H54 (cell line): ENCODE measurements around the gene MIGA2.

Experiments
- DNase-seq: peaks from one replicate; pipeline ENCODE4 v3.0.0; 2011; ENCODE audit warnings: low spot score, mixed read lengths; ENCODE audit not compliant: insufficient read length
- FAIRE-seq: peaks from 3 replicates; lab custom pipeline; 2011; peaks lifted over from hg19 to GRCh38; lab: Jason Lieb, UNC
- POLR2A ChIP-seq: IDR thresholded peaks from 2 replicates; pipeline ENCODE4 v1.6.1; 2011; ENCODE audit warnings: low read depth, mild to moderate bottlenecking, low read length

Gene MIGA2

DNA sequence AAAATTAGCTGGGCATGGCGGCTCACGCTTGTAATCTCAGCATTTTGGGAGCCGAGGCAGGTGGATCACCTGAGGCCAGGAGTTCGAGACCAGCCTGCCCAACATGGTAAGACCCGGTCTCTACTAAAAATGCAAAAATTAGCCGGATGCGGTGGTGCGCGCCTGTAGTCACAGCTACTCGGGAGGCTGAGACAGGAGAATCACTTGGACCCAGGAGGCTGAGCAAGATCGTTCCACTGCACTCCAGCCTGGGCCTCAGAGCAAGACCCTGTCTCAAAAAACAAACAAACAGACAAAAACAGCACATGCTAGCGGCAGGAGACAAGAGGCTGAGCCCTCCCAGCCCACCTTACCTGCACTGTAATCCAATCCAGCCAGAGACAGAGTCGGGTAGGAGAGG lies 43.4 kb downstream of the MIGA2 start:
- DNase-seq (no peak), FAIRE-seq (no peak)
- TF ChIP-seq POLR2A, result no peak

DNA sequence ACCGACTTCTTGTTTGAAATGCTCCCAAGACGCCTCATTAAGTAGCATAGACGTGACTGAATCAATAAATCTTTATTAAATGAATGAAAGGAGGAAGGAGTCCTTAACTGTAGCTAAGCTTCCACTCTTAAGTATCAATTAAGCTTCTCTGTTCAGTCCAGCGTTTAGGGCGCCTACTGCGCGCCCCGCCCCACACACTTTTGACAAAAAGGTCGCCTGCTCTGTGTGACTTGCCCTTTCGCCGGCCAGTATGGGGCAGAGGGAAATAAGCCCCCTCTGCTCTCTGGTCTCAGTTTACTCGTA lies 43.8 kb downstream of the MIGA2 start:
- DNase-seq (no peak), FAIRE-seq (no peak)
- TF ChIP-seq POLR2A, result no peak

DNA sequence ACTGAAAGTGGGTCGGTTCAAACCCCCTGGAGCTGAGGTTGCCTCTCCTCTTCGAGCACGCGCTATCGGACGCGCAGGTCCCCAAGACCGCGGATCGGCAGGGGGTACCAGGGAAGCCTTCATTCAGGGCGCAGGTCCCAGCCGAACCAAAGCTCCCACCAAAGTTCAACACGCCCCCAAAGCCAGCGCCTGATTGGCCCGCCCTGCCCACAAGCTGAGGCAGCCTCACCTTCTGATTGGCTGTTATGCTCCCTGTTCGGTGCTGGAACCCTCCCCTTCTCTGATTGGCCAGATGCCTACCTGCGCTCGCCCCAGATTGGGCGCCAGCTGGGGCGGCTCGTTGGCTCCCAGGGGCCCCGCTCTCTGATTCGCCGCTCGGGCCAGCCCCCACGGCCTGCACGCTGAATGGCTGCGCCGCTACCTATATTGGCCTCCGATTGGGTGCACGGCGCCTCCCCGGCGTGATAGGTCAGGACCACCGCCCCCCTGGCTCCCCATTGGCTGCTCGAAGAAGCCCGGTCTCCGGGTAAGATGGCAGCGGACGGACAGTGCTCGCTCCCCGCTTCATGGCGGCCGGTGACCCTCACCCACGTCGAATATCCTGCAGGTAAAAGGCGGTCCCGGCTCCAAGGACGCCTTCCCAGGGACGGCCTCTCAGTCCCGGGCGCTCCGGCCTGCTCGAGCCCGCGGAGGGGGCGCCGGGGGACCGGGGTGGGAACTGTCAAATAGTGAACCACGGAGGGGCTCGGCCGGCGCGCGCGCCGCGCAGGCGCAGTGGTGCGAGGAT lies 44.4 kb downstream of the MIGA2 start, which contains the start of gene DOLPP1:
Gene DOLPP1 (plus strand): TSS at position 511 of the 787 bp plus-strand sequence. CDS start 21 bp downstream, at position 532.
- FAIRE-seq, result peak; percentile 38
- TF ChIP-seq POLR2A, result peak; percentile 82
- DNase-seq, result peak; percentile 100

DNA sequence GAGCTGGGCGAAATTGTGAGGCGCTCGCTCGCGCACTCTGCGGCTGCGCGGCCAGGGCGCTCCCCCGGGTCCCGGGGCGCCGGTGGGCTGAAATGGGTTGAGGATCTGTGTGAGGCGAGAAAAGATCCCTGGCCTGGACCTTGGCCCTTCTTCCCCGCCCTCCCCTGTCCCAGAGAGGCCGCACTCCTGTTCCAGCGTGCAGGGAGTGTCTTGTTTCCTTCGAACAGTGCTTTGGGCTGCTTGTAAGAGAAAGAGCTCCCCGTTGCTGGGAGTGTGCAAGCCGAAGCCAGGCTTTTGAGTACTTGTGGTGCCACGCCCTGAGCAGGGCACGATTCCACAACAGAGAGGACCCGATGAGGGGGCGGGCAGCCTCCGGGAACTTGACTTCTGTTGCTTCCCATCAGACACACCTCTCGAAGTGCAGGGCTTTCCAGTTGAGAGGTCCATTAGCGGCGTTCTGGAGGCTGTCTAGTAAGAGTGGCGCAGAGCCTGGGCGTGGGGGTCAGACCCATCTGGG lies 45.0 kb downstream of the MIGA2 start:
- DNase-seq (peak; percentile 97), FAIRE-seq (no peak)
- no peak for TF ChIP-seq POLR2A

DNA sequence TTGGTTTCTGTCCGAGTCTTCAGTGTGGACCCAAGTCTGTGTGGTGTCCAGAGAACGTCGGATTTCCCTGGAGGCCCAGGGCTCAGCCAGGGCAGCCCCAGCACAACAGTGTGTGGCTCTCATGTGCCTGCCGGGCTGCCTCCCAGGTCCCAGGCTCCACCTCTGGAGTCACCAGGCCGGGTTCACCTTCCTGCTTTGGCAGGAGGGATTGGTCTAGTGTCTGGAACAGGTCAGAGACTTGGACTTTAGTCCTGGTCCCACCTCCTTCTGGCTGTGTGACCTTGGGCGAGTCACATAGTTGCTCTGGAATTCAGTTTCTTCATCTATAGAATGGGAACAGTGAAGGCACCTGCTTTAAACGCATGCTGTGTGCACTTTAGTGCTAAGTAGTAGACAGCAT lies 47.7 kb downstream of the MIGA2 start:
- FAIRE-seq, result no peak
- no peak for DNase-seq
- no peak for TF ChIP-seq POLR2A

DNA sequence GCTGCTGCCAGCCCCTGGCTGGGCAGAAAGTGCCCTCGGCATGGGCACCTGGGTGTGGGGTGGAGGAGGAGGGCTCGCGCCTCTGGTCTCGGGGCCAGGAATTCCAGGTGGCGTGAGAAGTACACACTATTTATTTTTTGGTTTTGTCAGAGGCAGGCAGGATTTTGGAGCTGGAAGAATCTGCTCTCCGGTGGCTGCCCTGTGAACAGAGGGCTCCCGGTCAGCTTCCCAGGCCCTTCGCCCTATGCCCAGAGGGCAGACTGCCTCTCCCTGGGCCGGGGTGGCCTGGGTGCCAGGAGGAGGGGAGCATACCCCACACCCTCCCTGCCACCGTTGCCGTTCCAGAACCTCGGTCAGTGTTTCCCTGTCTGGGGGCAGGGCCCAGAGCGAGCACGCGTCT lies 52.8 kb downstream of the MIGA2 start:
- DNase-seq (no peak), FAIRE-seq (no peak)
- TF ChIP-seq POLR2A, result no peak

DNA sequence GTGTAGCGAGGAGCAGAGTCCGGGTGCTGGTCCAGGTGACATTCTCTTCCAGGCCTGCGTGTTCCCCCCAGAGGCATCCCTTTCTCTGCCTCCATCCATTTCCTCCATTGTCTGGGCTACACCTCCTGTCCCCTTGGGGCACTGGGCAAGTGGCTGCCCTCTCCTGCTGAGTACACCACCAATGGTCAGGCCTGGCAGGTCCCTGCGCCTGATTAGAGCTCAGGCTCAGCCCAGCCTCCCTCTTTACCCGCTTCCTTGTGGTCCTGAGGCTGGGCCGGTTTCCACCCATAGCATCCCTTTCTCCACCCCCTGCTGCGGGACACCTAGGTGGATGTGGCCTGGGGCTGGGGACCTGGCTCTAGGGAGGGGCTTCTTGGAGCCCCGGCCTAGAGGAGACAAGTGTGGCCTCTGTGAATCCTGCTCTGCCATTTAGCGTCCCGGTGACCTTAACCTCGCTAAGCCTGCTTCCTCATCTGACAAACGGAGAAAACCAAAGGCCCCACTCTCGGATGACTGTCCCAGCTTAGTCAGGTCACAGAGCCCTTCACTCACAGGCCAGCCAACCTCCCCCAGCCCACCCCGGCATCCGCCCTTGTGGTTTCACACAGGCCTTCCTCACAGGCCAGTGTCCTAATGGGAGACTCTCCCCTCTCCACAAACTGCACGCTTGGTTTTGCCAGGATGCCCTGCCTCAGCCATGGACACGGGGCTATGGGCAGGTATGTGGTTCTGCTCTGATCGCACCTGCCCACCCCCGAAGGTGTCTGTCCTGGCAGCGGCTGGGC lies 57.4 kb downstream of the MIGA2 start:
- no peak for FAIRE-seq
- TF ChIP-seq POLR2A, result no peak

DNA sequence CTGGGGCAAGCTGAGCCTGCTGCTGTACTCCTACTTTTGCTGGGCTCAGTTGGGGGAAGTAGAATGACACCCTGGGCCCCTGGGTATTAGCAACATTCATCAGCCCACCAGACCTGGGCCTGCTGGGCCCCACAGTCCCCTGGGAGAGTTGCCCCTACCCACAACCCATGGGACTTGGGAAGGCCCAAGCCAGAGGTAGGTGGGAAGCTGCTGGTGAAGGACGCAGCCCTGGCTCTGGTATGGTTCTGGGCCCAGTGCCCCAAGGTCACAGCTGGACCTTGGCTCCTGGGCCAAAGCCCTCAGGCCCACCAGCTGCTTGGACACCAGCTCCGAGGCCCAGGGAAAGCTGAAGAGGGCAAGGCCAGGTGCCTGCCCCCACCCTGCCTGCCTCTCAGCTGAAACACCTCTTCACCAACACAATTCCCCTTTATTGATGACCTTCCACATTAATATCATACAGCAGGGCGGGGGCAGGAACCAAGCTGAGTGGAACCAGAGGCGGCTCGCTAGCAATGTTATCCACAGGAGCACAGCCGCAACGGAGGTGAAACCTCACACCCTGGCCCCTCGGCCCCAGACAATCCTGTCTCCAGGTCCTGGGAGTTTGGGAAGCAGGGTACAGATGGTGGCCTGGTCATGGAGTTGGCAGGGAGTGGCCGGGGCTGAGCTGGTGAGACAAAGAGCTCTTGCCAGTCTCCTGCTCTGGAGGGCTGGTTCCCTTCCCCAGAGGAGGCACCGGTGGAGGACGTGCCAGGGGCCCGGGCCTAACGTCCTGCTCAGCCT lies 58.2 kb downstream of the MIGA2 start:
- DNase-seq, result no peak
- no peak for TF ChIP-seq POLR2A
- FAIRE-seq, result no peak

More for the DNA sequence above, 57.4 kb downstream of the MIGA2 start:
- no peak for DNase-seq

DNA sequence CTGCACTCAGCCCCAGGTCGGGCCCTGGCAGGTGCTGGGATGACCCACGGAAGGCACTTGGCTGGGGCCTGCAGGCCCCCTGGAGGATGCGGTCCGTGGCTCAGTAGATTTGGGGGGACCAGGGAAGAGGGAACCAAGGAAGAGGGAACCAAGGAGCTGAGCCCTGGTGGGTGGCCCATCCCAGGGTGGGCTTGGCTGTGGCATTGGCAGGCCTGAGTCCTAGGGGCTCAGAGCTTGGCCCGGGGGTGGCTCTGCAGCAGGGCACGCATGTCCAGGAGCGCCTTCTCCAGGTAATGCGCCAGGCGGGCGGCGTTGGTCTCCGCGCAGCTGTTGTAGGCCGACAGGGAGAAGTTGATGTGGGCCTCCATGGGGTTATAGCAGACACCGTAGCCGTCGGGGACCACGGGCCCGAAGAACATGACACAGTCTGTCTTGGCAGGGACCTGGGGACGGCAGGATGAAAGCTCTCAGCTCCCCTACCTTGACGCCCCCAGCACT lies 58.8 kb downstream of the MIGA2 start:
- DNase-seq (no peak), FAIRE-seq (no peak)
- no peak for TF ChIP-seq POLR2A

DNA sequence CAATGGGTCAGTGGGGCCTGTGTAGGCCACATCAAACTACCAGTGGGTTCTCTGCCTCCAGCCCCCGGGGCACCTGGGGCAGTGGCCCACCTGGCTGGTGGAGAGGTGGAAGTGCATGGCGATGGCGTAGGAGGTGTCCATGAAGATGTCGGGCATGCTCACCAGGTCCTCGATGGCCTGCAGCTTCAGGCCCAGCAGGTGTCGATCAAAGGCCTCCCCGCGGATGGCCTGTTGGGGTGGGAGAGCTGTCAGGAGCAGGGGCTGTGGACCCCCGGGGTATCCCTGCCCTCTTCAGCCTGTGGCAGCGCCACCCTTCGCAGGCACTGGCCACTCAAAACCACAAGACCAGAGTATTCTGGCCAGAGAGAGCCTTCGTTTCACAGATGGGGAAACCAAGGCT lies 59.5 kb downstream of the MIGA2 start:
- no peak for DNase-seq
- no peak for TF ChIP-seq POLR2A
- FAIRE-seq, result no peak

DNA sequence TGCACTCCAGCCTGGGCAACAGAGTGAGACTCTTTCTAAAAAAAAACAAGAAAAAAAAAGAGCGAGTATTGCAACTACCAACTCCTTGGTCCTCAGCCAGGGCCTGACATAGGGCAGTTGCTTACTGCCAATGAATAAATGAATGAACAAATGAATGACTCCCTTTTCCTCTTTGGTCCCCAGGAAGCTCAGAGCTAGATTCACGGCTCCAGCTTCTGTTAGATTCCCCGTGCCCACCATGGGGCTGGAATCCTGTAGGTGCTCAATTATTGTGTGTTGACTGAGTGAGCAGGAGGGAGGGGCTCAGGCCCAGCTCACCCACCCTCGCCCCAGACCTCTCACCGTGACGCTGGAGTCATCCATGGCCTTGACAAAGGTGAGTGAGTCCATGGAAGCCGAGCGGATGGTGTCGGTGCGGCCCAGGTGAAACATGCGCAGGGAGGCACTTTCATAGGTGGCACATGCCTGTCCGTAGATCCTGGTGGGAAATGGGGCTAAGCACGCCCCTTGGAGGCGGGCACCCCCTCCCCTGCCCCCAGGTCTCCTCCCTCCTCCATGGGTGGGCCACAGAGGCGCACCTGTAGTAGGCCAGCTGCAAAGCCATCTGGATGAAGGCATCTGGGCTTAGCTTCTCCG lies 61.4 kb downstream of the MIGA2 start:
- FAIRE-seq (no peak), DNase-seq (no peak)
- no peak for TF ChIP-seq POLR2A

DNA sequence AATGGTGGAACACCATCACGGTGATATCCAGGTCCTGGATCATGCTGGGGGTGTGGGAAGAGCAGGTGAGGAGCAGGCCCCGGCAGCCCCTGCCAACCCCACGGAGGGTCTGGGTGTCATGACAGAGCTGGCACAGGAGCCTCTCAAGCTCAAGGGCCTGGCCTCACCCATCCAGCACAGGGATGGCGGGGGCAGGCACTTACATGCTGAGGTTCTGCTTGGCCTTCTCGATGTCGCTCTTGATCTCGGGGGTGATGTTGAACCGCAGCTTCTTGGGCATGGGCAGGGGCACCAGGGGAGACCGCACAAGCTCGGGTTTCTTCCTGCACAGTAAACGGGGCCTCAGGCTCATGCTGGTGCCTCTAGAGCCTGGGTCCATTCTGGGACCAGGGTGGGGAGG lies 61.9 kb downstream of the MIGA2 start:
- FAIRE-seq (no peak), DNase-seq (no peak)
- no peak for TF ChIP-seq POLR2A
